Stimulated activated CD8-positive, alpha-beta memory T cell treated with anti-CD3 and anti-CD28 coated beads, Interleukin-7, amount 100 ng/mL, for 1 hour (primary cell): ENCODE measurements around the gene SLC1A4.
"Not testable (repeated sequence)": the region's sequence is repeated elsewhere in the genome, so short reads cannot be mapped to it uniquely, and the experiment has no call there.

ENCODE experiments used
- DNase-seq, 2 donors: peaks; one replicate each; pipeline ENCODE4 v3.0.0-alpha.2; 2020; ENCODE audit warnings: low read depth in 2 of 2

The SLC1A4 gene

DNA sequence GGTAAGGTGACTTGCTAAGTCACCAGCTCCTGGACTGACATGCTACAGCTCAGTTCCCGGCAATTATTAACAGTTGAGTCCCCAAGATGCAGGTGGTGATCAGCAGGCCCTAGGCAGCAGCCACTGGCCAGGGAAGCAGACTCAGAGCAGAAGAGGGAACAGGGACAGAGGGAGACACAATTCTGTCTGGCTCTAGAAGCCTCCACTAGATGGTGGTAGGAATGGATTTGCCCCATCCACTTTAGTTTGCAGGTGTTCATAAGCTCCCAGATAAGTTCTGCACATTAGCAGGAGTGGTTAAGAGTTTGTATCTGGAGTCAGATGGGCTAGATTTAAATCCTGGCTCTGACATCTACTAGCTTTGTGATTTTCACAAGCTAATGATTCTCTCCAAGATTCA, 25.5 kb upstream of the SLC1A4 start:
- DNase-seq: no peak

- no peak for DNase-seq
Measured at GRCh38 chr2:64966017-64966416, 23.2 kb upstream of the SLC1A4 start.

DNA sequence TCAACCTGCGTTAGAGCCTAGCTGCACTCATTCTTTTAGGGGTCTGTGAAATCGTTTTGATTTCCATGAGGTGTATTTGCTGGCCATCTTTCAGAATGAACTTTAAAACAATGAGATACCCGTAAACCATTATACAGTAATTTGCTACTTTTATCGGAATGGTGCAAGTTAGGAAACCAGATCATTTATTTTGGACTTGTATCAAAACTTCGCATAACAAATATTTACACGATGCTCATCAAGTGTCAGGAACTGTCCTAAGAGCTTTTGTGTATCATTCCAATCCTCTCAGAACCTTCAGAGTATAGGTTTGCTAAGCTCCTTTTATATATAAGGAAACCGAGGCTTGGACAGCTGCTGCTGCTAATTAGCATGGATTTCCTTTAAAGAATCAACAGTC, 22.4 kb upstream of the SLC1A4 start:
- no peak for DNase-seq

DNA sequence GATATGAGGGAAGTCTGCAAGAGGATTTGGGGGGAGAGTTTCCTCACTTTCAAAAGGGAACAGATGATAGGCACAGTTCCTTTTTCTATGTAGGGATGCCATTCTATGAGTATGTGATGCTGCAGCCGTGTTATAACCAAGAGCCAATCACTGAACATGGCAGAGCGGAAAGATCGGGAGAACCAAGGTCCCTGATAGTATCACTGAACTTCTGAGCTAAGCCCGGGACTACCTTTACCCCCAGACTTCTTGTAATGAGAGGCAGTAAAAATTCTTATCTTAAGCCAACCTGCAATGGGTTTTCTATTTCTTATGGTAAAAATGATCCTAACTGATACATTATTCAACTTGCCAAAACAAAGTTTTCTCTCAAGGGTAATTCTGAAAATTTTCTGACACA, 21.6 kb upstream of the SLC1A4 start:
- DNase-seq: no peak

DNA sequence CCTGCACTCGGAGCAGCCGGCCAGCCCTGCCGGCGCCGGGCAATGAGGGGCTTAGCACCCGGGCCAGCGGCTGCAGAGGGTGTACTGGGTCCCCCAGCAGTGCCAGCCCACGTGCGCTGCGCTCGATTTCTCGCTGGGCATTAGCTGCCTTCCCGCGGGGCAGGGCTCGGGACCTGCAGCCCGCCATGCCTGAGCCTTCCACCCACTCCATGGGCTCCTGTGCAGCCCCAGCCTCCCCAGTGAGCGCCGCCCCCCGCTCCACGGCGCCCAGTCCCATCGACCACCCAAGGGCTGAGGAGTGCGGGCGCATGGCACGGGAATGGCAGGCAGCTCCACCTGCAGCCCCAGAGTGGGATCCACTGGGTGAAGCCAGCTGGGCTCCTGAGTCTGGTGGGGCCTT, 20.1 kb upstream of the SLC1A4 start:
- not testable (repeated sequence) for DNase-seq

GRCh38 chr2:64970495-64970894, 18.7 kb upstream of the SLC1A4 start:
- DNase-seq: no peak

DNA sequence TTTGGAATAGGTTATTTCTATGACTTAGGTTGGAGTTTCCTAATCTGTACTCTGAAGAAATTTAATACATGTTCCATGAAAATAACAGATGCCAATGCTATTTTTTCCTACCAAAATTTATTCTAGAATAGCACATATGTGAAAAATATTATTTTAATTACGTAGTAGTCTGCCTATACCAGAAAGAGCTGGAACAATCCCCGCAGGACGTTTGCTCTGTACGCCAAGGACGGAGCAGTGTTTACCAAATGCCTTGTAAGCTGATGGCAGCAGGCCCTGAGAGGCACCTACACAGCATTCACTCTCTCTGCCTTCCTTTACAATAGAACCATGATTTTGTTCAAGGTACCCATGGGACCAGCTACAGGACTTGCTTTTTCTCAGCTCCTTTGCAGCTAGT, 16.8 kb upstream of the SLC1A4 start:
- no peak for DNase-seq

DNA sequence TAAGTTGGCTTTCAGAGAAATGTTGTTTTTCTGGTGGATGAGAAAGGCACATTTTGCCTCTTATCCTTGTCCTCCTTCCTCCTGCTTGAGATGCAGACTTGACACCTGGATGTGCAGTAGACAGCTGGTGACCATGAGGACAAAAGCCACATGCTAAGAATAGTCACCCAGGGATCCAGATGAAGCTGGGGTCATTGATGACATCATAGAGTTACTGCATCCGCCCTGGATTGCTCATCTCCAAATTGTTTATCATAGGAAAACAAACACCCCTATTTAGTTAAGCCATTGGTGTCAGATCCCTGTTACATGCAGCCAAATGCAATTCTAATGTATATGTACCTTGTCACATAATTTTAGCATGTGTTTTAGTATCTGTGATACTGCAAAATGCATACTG, 16.3 kb upstream of the SLC1A4 start:
- no peak for DNase-seq

- DNase-seq: no peak
Measured at GRCh38 chr2:64975232-64975821, 13.9 kb upstream of the SLC1A4 start.

GRCh38 chr2:64976276-64976675, 12.9 kb upstream of the SLC1A4 start:
- no peak for DNase-seq

DNA sequence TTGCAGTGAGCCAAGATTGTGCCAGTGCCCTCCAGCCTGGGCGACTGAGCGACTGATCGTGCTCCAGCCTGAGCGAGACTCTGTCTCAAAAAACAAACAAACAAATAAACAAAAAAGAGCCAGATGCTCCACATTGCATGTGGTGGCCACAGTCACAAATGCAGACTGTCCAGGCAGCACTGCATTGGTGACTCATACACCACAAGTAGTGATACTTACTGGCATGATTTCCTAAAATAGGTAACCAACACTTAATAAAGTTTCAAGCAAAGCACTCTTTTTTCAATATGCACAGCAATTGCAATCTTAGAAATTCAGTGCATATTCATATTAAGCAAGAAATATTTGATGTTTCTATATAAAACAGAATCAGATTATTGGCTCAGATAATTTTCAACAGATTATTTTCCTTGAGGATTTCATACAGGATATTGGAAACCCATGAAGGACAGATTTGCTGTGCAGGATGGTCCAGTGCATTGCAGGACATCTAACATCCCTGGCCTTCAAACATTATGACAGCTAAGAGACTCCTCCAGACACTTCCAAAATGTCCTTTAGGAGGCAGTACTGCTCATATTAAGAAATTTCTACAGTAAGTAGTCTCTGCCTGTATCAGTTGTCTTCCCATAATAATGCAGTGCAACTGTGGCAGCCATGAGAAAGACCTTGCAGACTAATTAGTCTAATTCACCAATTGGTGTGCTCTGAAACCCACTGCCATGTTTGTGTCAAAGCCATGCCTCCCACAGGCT, 10.5 kb upstream of the SLC1A4 start:
- DNase-seq: no peak

GRCh38 chr2:64979744-64980143, 9.5 kb upstream of the SLC1A4 start:
- no peak for DNase-seq

- no peak for DNase-seq
Measured at GRCh38 chr2:64980183-64980582, 9.0 kb upstream of the SLC1A4 start.

- DNase-seq: no peak
Measured at GRCh38 chr2:64982311-64982857, 6.8 kb upstream of the SLC1A4 start.

DNA sequence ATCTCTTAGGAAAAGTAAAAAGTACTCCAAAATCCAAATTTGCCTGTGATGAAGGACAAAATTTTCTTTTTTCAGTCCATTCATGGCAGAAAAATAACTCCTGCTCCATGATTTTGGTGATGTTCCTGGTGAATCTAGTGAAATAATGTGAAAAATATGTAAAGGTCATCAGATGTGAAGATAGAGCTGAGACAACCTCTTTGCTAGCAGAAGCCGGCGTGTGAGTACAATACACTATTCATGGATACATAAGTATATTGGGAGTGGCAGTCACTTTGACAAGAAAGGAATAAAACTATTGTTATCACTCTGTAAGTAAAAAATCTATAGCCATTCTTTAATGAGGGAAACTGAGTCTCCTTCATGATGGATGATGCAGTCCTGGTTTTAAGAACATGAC, 6.3 kb upstream of the SLC1A4 start:
- DNase-seq: no peak

DNA sequence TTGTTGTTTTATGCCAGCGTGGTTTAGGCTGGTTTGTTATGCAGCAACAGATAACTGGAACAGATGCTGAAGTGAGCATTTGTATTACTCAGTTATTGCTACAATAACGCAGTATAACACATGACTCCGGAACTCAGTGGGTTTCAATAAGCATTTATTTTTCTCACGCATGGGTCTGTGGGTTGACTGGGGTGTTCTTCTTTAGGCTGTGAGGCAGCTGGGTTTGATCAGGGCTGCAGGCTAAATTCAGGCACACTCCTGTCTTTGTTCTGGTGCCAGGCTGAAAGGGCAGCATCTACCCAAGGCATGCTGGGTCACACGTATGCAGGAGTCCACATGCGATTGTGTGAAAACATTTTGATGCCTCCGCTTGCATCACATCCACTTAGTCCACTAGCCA, 3.8 kb upstream of the SLC1A4 start:
- no peak for DNase-seq

DNA sequence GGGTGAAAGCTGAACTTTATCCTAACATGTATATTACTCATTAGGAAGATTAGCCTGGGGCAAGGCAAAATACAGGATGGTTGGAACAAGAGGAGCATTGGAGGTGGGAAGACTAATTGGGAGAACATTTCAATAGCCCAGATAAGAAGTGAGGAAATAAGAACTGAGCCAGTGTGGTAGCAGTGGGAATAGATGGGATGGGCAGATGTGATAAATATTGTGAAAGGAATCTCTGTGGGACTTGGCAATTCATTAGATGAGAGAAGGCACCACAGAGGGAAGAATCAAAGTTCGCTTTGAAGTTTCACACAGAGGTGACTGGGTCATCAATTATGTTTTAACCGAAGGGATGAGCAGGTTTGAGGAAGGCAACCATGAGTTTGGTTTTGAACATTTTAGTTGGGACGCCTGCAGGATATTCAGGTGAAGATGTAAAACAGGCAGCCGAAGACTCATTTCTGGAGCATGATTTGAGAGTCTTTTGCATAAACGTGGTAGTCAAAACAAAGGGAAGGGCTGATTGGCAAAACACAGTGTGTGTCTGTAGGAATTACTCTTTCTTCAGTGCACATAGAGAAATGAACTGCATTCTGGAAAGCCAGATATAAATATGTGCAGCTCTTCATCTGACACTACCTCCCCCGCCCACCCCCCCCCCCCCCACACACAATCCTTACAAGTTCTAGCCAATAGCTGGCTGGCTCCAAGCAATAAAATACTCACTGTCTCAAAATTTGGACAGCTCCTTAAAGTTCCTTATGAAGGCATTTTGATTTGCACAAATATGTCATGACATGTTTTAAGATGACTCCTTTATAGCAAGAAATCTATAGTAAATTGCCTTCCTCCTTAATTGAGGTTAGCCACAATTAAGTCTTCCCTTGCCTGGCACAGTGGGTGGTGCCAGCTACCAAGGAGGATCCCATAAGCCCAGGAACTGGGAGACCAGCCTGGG, 1.9 kb upstream of the SLC1A4 start:
- DNase-seq: no peak

GRCh38 chr2:64987956-64988419, 1.2 kb upstream of the SLC1A4 start:
- DNase-seq: no peak

- DNase-seq: peak in 1 of 2 donors; percentile 3
Measured at GRCh38 chr2:64988420-64989125, 626 bp upstream of the SLC1A4 start.

- no peak for DNase-seq
Measured at GRCh38 chr2:64989982-64990614, 899 bp downstream of the SLC1A4 start.

DNA sequence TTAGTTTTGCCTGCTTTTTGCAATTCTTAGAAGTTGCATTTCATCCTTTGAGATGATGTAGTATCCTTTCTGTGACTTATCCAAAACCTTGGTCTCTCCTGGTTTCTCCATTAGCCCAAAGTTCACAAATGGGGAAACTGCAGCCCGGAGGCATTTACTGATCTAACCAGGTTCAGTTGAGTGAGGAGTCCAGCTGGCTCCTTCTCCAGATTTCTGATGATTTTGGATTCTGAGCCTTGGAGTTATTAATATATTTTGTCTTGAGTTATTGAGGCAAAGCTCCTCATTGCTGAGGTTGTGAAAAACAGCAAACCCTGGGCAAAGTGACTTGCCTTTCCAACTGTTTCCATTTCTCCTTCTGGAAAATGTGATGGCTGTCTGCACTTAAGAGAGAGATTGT, 1.7 kb downstream of the SLC1A4 start:
- no peak for DNase-seq
